ENCODE measurements around the gene RUFY3.
A peak's percentile ranks its signal among the peaks of the same experiment; 100 is the strongest.

The RUFY3 gene

DNA sequence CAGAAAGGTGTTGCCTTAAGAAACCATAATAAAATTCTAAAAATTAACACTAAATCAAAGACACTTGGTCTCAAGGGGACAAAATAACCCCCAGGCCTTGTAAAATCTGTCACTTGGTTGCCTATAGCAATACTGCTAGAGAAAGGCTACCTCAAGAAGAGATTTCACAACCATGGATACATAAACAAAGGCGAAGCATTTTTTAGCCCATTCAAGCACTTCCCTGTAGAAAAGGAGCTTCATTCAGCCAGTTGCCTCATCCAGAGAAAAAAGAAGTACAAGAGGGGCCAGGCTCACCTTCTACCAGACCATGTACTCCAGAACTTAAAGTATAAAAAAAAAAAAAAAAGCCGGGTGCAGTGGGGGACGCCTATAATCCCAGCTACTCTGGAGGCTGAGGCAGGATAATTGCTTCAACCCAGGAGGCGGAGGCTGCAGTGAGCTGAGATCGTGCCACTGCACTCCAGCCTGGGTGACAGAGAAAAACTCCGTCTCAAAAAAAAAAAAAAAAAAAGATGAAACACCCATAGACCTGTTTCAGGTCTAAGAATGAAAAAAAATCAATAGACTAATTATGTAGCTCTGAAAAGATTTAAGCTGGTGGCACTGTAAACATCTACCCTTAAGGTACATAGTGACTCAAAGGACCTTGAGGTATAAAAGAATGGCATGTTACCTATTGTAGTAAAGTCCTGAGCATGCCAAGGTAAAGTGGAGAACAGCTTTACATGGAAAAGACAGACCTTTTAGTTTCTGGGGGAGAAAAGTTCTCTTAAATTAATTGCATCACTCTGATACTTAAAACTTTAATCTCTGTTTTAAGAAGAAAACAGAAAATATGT is 18.0 kb downstream of the RUFY3 start (continued):
- TF ChIP-seq, protein P1, sequence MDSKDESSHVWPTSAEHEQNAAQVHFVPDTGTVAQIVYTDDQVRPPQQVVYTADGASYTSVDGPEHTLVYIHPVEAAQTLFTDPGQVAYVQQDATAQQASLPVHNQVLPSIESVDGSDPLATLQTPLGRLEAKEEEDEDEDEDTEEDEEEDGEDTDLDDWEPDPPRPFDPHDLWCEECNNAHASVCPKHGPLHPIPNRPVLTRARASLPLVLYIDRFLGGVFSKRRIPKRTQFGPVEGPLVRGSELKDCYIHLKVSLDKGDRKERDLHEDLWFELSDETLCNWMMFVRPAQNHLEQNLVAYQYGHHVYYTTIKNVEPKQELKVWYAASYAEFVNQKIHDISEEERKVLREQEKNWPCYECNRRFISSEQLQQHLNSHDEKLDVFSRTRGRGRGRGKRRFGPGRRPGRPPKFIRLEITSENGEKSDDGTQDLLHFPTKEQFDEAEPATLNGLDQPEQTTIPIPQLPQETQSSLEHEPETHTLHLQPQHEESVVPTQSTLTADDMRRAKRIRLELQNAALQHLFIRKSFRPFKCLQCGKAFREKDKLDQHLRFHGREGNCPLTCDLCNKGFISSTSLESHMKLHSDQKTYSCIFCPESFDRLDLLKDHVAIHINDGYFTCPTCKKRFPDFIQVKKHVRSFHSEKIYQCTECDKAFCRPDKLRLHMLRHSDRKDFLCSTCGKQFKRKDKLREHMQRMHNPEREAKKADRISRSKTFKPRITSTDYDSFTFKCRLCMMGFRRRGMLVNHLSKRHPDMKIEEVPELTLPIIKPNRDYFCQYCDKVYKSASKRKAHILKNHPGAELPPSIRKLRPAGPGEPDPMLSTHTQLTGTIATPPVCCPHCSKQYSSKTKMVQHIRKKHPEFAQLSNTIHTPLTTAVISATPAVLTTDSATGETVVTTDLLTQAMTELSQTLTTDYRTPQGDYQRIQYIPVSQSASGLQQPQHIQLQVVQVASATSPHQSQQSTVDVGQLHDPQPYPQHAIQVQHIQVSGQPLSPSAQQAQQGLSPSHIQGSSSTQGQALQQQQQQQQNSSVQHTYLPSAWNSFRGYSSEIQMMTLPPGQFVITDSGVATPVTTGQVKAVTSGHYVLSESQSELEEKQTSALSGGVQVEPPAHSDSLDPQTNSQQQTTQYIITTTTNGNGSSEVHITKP (tag by site-specific recombination; IDR thresholded peaks at IDR 0.05) = peak; percentile 89

- POLR2A ChIA-PET = no interaction called here
- CTCF ChIA-PET = no interaction called here
Observed at GRCh38 chr4:70741867-70742658, 20.3 kb downstream of the RUFY3 start.

GRCh38 chr4:70743731-70744130 is 22.0 kb downstream of the RUFY3 start:
- Histone ChIP-seq H3K4me1 (ENCODE audit: control insufficient read depth, insufficient read depth, low read length) (peaks cover 12% of the 10 kb centered on the region), H3K36me3 (ENCODE audit: control insufficient read depth in 2 of 2, insufficient read depth in 1 of 2, low read length in 2 of 2) (peaks cover 0 to 7% of the 10 kb centered on the region in 2 experiments; a peak in 2 of 3 replicates), H3K27ac (ENCODE audit: extremely low read depth, low read depth, low read length) (no peak overlapping the region), H3K4me3 (ENCODE audit: low read depth, low read length) (no peak overlapping the region), H3K9me3 (ENCODE audit: control insufficient read depth, insufficient read depth, low read depth, low read length) (no peaks in the 10 kb centered on the region)
- POLR2A ChIA-PET = no interaction called here
- TF ChIP-seq ZNF280C (tag by site-specific recombination; IDR thresholded peaks at IDR 0.05) (no peak), ZFP69B (tag by site-specific recombination; IDR thresholded peaks at IDR 0.05) (no peak), TCF7L2 (IDR thresholded peaks at IDR 0.05; ENCODE audit: borderline replicate concordance, low read depth, low read length) (no peak), ZNF16 (tag by site-specific recombination; IDR thresholded peaks at IDR 0.05; ENCODE audit: low read depth) (no peak), ZNF580 (tag by site-specific recombination; IDR thresholded peaks at IDR 0.05) (no peak), ZNF555 (tag by site-specific recombination; conservative IDR thresholded peaks at IDR 0.05) (no peak), ZNF174 (tag by site-specific recombination; IDR thresholded peaks at IDR 0.05) (no peak)
- TF ChIP-seq, protein P2, sequence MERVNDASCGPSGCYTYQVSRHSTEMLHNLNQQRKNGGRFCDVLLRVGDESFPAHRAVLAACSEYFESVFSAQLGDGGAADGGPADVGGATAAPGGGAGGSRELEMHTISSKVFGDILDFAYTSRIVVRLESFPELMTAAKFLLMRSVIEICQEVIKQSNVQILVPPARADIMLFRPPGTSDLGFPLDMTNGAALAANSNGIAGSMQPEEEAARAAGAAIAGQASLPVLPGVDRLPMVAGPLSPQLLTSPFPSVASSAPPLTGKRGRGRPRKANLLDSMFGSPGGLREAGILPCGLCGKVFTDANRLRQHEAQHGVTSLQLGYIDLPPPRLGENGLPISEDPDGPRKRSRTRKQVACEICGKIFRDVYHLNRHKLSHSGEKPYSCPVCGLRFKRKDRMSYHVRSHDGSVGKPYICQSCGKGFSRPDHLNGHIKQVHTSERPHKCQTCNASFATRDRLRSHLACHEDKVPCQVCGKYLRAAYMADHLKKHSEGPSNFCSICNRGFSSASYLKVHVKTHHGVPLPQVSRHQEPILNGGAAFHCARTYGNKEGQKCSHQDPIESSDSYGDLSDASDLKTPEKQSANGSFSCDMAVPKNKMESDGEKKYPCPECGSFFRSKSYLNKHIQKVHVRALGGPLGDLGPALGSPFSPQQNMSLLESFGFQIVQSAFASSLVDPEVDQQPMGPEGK (tag by site-specific recombination; IDR thresholded peaks at IDR 0.05) = no peak
- CTCF ChIA-PET = no interaction called here

More at GRCh38 chr4:70741867-70742658, 20.3 kb downstream of the RUFY3 start:
- no peaks in the 10 kb centered on the region; a peak in 1 of 3 replicates for H3K36me3 ChIP-seq (ENCODE audit: control insufficient read depth in 2 of 2, insufficient read depth in 1 of 2, low read length in 2 of 2)
- H3K4me1 ChIP-seq (ENCODE audit: control insufficient read depth, insufficient read depth, low read length) = peaks cover 12% of the 10 kb centered on the region
- TF ChIP-seq MEIS1 (CRISPR knock-in tag; IDR thresholded peaks at IDR 0.05; ENCODE audit: borderline replicate concordance) = no peak
- TF ChIP-seq, protein P3, sequence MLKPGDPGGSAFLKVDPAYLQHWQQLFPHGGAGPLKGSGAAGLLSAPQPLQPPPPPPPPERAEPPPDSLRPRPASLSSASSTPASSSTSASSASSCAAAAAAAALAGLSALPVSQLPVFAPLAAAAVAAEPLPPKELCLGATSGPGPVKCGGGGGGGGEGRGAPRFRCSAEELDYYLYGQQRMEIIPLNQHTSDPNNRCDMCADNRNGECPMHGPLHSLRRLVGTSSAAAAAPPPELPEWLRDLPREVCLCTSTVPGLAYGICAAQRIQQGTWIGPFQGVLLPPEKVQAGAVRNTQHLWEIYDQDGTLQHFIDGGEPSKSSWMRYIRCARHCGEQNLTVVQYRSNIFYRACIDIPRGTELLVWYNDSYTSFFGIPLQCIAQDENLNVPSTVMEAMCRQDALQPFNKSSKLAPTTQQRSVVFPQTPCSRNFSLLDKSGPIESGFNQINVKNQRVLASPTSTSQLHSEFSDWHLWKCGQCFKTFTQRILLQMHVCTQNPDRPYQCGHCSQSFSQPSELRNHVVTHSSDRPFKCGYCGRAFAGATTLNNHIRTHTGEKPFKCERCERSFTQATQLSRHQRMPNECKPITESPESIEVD (tag by site-specific recombination; IDR thresholded peaks at IDR 0.05) = peak; percentile 26; the same call in 1 of the 2 replicates
- no peaks in the 10 kb centered on the region for H3K9me3 ChIP-seq (ENCODE audit: control insufficient read depth, insufficient read depth, low read depth, low read length)
- H3K27ac ChIP-seq (ENCODE audit: extremely low read depth, low read depth, low read length) = no peak overlapping the region
- H3K4me3 ChIP-seq (ENCODE audit: low read depth, low read length) = no peak overlapping the region
